Kidney epithelial cell (primary cell): ENCODE results near the gene GLI1. TPM values are rescaled to one million over a fixed set of nuclear protein-coding genes. Genes with fewer than 3 reads are reported as not detected.

Experiments used
- DNase-seq: peaks from one replicate; pipeline ENCODE4 v3.0.0-alpha.2; 2010; ENCODE audit warnings: low read depth
- H3K27me3 ChIP-seq: 2 replicates; pipeline ENCODE4 v1.6.0; 2011; ENCODE audit warnings: low read length; ENCODE audit not compliant: control insufficient read depth, insufficient read depth
- H3K36me3 ChIP-seq: 2 replicates; pipeline ENCODE4 v1.5.1; 2011; ENCODE audit warnings: low read length; ENCODE audit not compliant: control insufficient read depth, insufficient read depth
- H3K4me3 ChIP-seq: 2 replicates; pipeline ENCODE4 v1.5.1; 2011; ENCODE audit warnings: low read depth, mild to moderate bottlenecking, control low read depth, low read length
- CTCF ChIP-seq: IDR thresholded peaks from 2 replicates; pipeline ENCODE4 v1.5.1; 2011; ENCODE audit warnings: mild to moderate bottlenecking, moderate library complexity, low read length, control low read depth, inconsistent platforms; ENCODE audit not compliant: insufficient read depth, poor library complexity, severe bottlenecking
- total RNA-seq: library from RNA; depleted of rRNA; stranded (reverse); fragments of >200 nt; gene quantifications from 2 replicates; pipeline ENCODE4 v1.2.3, GENCODE V29; 2015

The GLI1 gene
- total RNA-seq, 1 donor from 2014 or later: 1.6 TPM

- TF ChIP-seq CTCF: no peak
- peak; percentile 60 for DNase-seq
- no peaks in the 10 kb centered on the region for H3K27me3 ChIP-seq
- H3K36me3 ChIP-seq: no peaks in the 10 kb centered on the region
- H3K4me3 ChIP-seq: peak within 1 kb of the TSS; percentile 63
Observed at GRCh38 chr12:57430931-57431566, 28.5 kb upstream of the GLI1 start, which contains the start of gene R3HDM2. Gene R3HDM2 (minus strand): TSS chr12:57431043. CDS start chr12:57310428, 120,615 bp downstream.

GRCh38 chr12:57431654-57432188 lies 27.9 kb upstream of the GLI1 start:
- DNase-seq: no peak
- Histone ChIP-seq H3K27me3 (no peaks in the 10 kb centered on the region), H3K4me3 (no peak overlapping the region), H3K36me3 (no peaks in the 10 kb centered on the region)
- TF ChIP-seq CTCF: no peak

GRCh38 chr12:57433370-57433769 lies 26.2 kb upstream of the GLI1 start:
- TF ChIP-seq CTCF: no peak
- no peak for DNase-seq
- Histone ChIP-seq H3K36me3 (no peaks in the 10 kb centered on the region), H3K4me3 (no peak overlapping the region), H3K27me3 (no peaks in the 10 kb centered on the region)

GRCh38 chr12:57434517-57435223 lies 24.9 kb upstream of the GLI1 start, which contains the start of gene INHBC:
Gene INHBC (plus strand): TSS chr12:57434784. CDS start chr12:57434887, 103 bp downstream.
- no peaks in the 10 kb centered on the region for H3K36me3 ChIP-seq
- DNase-seq: no peak
- no peaks in the 10 kb centered on the region for H3K27me3 ChIP-seq
- no peak within 1 kb of the TSS for H3K4me3 ChIP-seq
- TF ChIP-seq CTCF: no peak

- no peak for TF ChIP-seq CTCF
- no peak for DNase-seq
- Histone ChIP-seq H3K4me3 (no peak overlapping the region), H3K36me3 (no peaks in the 10 kb centered on the region), H3K27me3 (no peaks in the 10 kb centered on the region)
Observed at GRCh38 chr12:57435293-57435692, 24.3 kb upstream of the GLI1 start.
